CD8-positive, alpha-beta memory T cell (primary cell): ENCODE results near the gene RCBTB2. TPM values are rescaled to one million over a fixed set of nuclear protein-coding genes. Genes with fewer than 3 reads are reported as not detected.
A peak's percentile ranks its signal among the peaks of the same experiment; 100 is the strongest.

Source experiments
- CTCF ChIA-PET: fragments of 350-600 bp; sonication (Branson Sonifier 250); formaldehyde crosslinking; loops from one replicate; lab custom pipeline; 2021; ENCODE audit warnings: antibody characterized with exemption; lab: Charles Lee
- POLR2A ChIA-PET: fragments of 350-600 bp; sonication (Branson Sonifier 250); formaldehyde crosslinking; loops from one replicate; lab custom pipeline; 2021; ENCODE audit warnings: antibody characterized with exemption; lab: Charles Lee
- DNase-seq, 5 donors: peaks; one replicate each; pipeline versions ENCODE4 v3.0.0 to v3.0.0-alpha.2; 2020 to 2022; ENCODE audit warnings: mixed read lengths in 1 of 5
- H3K27ac ChIP-seq: one replicate; pipeline ENCODE4 v1.7.0; 2013; ENCODE audit warnings: low read depth, mild to moderate bottlenecking, low read length, moderate library complexity
- H3K27me3 ChIP-seq: 2 replicates; pipeline ENCODE4 v1.7.0; 2013; ENCODE audit warnings: low read length, mild to moderate bottlenecking; ENCODE audit not compliant: insufficient read depth, poor library complexity, severe bottlenecking
- H3K36me3 ChIP-seq: 2 replicates; pipeline ENCODE4 v1.7.0; 2013; ENCODE audit warnings: mild to moderate bottlenecking, low read length, moderate library complexity; ENCODE audit not compliant: insufficient read depth
- H3K4me1 ChIP-seq: 2 replicates; pipeline ENCODE4 v1.7.0; 2013; ENCODE audit warnings: mild to moderate bottlenecking, low read length, moderate library complexity; ENCODE audit not compliant: insufficient read depth
- H3K4me3 ChIP-seq: 2 replicates; pipeline ENCODE4 v1.7.0; 2013; ENCODE audit warnings: mild to moderate bottlenecking, low read length
- H3K9me3 ChIP-seq: 2 replicates; pipeline ENCODE4 v1.7.0; 2013; ENCODE audit warnings: mild to moderate bottlenecking, low read length
- H3K27ac Mint-ChIP-seq, 8 donors: one replicate each; pipeline ENCODE4 v1.8.0; 2020 to 2021; ENCODE audit warnings: mixed read lengths in 8 of 8, mild to moderate bottlenecking in 6 of 8, inconsistent platforms in 3 of 8, moderate library complexity in 3 of 8
- H3K27me3 Mint-ChIP-seq, 2 donors: one replicate each; pipeline ENCODE4 v1.8.0; 2020 to 2021; ENCODE audit warnings: mixed read lengths in 2 of 2, mild to moderate bottlenecking in 1 of 2, moderate library complexity in 1 of 2
- H3K36me3 Mint-ChIP-seq, 3 donors: one replicate each; pipeline ENCODE4 v1.8.0; 2020 to 2021; ENCODE audit warnings: mixed read lengths in 3 of 3, inconsistent platforms in 1 of 3, mild to moderate bottlenecking in 1 of 3
- H3K4me1 Mint-ChIP-seq, 3 donors: one replicate each; pipeline ENCODE4 v1.8.0; 2020 to 2021; ENCODE audit warnings: mixed read lengths in 3 of 3, inconsistent platforms in 1 of 3, mild to moderate bottlenecking in 1 of 3
- H3K4me3 Mint-ChIP-seq, 7 donors: one replicate each; pipeline ENCODE4 v1.8.0; 2020 to 2021; ENCODE audit warnings: mixed read lengths in 7 of 7, mild to moderate bottlenecking in 6 of 7, moderate library complexity in 4 of 7, inconsistent platforms in 2 of 7
- H3K9me3 Mint-ChIP-seq, 5 donors: one replicate each; pipeline ENCODE4 v1.8.0; 2020 to 2022; ENCODE audit warnings: mixed read lengths in 5 of 5, mild to moderate bottlenecking in 3 of 5, moderate library complexity in 2 of 5, inconsistent platforms in 1 of 5
- polyA plus RNA-seq: library from polyadenylated mRNA; unstranded; fragments of 300-500 nt; fragmentation: Illumina TruSeq; gene quantifications from one replicate; pipeline ENCODE4 v1.2.3, GENCODE V29; 2021
- total RNA-seq, 2 experiments: library from RNA; stranded (reverse); gene quantifications; one replicate each; pipeline ENCODE4 v1.2.3, GENCODE V29; 2021

The RCBTB2 gene
- total and polyA plus RNA-seq, 3 experiments from 2014 or later = 5.4 to 23.4 (median 6.5) TPM

- ChIA-PET CTCF (no interaction called here), POLR2A (interaction anchor here (0.6 kb wide), 1 partner anchor 22 kb away, joined by 3 read pairs; no protein-coding TSS in a partner anchor)
- Mint-ChIP-seq H3K4me1 (peaks cover 17 to 43% (median 37%) of the 10 kb centered on the region in 3 donors), H3K9me3 (no peaks in the 10 kb centered on the region), H3K36me3 (peaks cover 4 to 19% (median 16%) of the 10 kb centered on the region in 3 donors), H3K27me3 (peaks cover 0 to 2% of the 10 kb centered on the region in 2 donors), H3K4me3 (peak overlapping the region in 1 of 7 donors; percentile 17), H3K27ac (peak overlapping the region in 1 of 8 donors; percentile 43)
- Histone ChIP-seq H3K4me1 (peaks cover 17% of the 10 kb centered on the region), H3K27ac (no peak overlapping the region), H3K27me3 (no peaks in the 10 kb centered on the region), H3K9me3 (no peaks in the 10 kb centered on the region), H3K4me3 (no peak overlapping the region), H3K36me3 (no peaks in the 10 kb centered on the region)
- no peak for DNase-seq
These were observed 22.2 kb downstream of the RCBTB2 start for GRCh38 chr13:48510698-48511097.

GRCh38 chr13:48508011-48508410, 24.9 kb downstream of the RCBTB2 start:
- Mint-ChIP-seq H3K27me3 (peaks cover 0 to 2% of the 10 kb centered on the region in 2 donors), H3K4me1 (peaks cover 37 to 68% (median 62%) of the 10 kb centered on the region in 3 donors), H3K9me3 (no peaks in the 10 kb centered on the region), H3K36me3 (peaks cover 0 to 15% (median 11%) of the 10 kb centered on the region in 3 donors), H3K27ac (peak overlapping the region in 1 of 8 donors; percentile 96), H3K4me3 (no peak overlapping the region)
- no peak for DNase-seq
- H3K9me3 ChIP-seq = no peaks in the 10 kb centered on the region
- ChIA-PET CTCF (interaction anchor here (0.9 kb wide), 1 partner anchor 13 kb away, joined by 3 read pairs; no protein-coding TSS in a partner anchor), POLR2A (no interaction called here)
- no peak overlapping the region for H3K27ac ChIP-seq
- peaks cover 39% of the 10 kb centered on the region for H3K4me1 ChIP-seq
- no peaks in the 10 kb centered on the region for H3K36me3 ChIP-seq
- H3K27me3 ChIP-seq = no peaks in the 10 kb centered on the region
- H3K4me3 ChIP-seq = no peak overlapping the region

GRCh38 chr13:48507021-48507420, 25.9 kb downstream of the RCBTB2 start:
- Mint-ChIP-seq H3K4me3 (no peak overlapping the region), H3K27me3 (peaks cover 0 to 2% of the 10 kb centered on the region in 2 donors), H3K36me3 (peaks cover 0 to 11% (median 10%) of the 10 kb centered on the region in 3 donors), H3K4me1 (peaks cover 38 to 66% (median 63%) of the 10 kb centered on the region in 3 donors), H3K9me3 (no peaks in the 10 kb centered on the region), H3K27ac (peak overlapping the region in 5 of 8 donors; percentile 32 to 96 (median 92))
- no peak overlapping the region for H3K27ac ChIP-seq
- H3K9me3 ChIP-seq = no peaks in the 10 kb centered on the region
- H3K4me1 ChIP-seq = peaks cover 39% of the 10 kb centered on the region
- no peak for DNase-seq
- no peaks in the 10 kb centered on the region for H3K36me3 ChIP-seq
- no peaks in the 10 kb centered on the region for H3K27me3 ChIP-seq
- POLR2A ChIA-PET = no interaction called here
- H3K4me3 ChIP-seq = no peak overlapping the region
- CTCF ChIA-PET = interaction anchor here (0.5 to 0.9 kb wide), 2 partner anchors 14 to 97 kb away, joined by 3 to 4 read pairs; no protein-coding TSS in a partner anchor

GRCh38 chr13:48506092-48506701, 26.7 kb downstream of the RCBTB2 start:
- H3K4me3 Mint-ChIP-seq = peak overlapping the region; percentile 20 to 78 (median 74)
- H3K27me3 Mint-ChIP-seq = peaks cover 0 to 2% of the 10 kb centered on the region in 2 donors
- H3K27ac Mint-ChIP-seq = peak overlapping the region; percentile 79 to 96 (median 92)
- no peak for DNase-seq
- H3K9me3 ChIP-seq = no peaks in the 10 kb centered on the region
- peaks cover 42 to 70% (median 68%) of the 10 kb centered on the region in 3 donors for H3K4me1 Mint-ChIP-seq
- H3K36me3 ChIP-seq = no peaks in the 10 kb centered on the region
- no peak overlapping the region for H3K27ac ChIP-seq
- no peaks in the 10 kb centered on the region for H3K9me3 Mint-ChIP-seq
- peaks cover 39% of the 10 kb centered on the region for H3K4me1 ChIP-seq
- H3K36me3 Mint-ChIP-seq = peaks cover 0 to 3% (median 3%) of the 10 kb centered on the region in 3 donors
- H3K27me3 ChIP-seq = no peaks in the 10 kb centered on the region
- peak overlapping the region; percentile 46 for H3K4me3 ChIP-seq
- POLR2A ChIA-PET = interaction anchor here (0.7 to 1.7 kb wide), 8 partner anchors 12 to 80 kb away, joined by 3 to 27 read pairs (median 4); partner anchors contain the start of gene RCBTB2
- CTCF ChIA-PET = interaction anchor here (0.8 to 1.9 kb wide), 8 partner anchors 12 to 140 kb away, joined by 3 to 7 read pairs (median 3); no protein-coding TSS in a partner anchor

- peak overlapping the region; percentile 36 for H3K27ac ChIP-seq
- H3K36me3 ChIP-seq = no peaks in the 10 kb centered on the region
- peak; percentile 18 to 78 (median 73) for DNase-seq
- CTCF ChIA-PET = interaction anchor here (0.8 to 1.9 kb wide), 12 partner anchors 12 to 139 kb away, joined by 3 to 7 read pairs (median 4); partner anchors contain the start of gene RCBTB2
- H3K4me3 Mint-ChIP-seq = peak overlapping the region; percentile 20 to 78 (median 74)
- peaks cover 0 to 4% (median 1%) of the 10 kb centered on the region in 3 donors for H3K36me3 Mint-ChIP-seq
- peaks cover 39% of the 10 kb centered on the region for H3K4me1 ChIP-seq
- H3K4me3 ChIP-seq = peak overlapping the region; percentile 46
- H3K27me3 ChIP-seq = no peaks in the 10 kb centered on the region
- H3K9me3 ChIP-seq = no peaks in the 10 kb centered on the region
- POLR2A ChIA-PET = interaction anchor here (0.7 to 1.7 kb wide), 8 partner anchors 12 to 80 kb away, joined by 3 to 27 read pairs (median 4); partner anchors contain the start of gene RCBTB2
- H3K4me1 Mint-ChIP-seq = peaks cover 47 to 73% (median 71%) of the 10 kb centered on the region in 3 donors
- peaks cover 0 to 2% of the 10 kb centered on the region in 2 donors for H3K27me3 Mint-ChIP-seq
- H3K9me3 Mint-ChIP-seq = no peaks in the 10 kb centered on the region
- peak overlapping the region; percentile 79 to 96 (median 94) for H3K27ac Mint-ChIP-seq
These were observed 27.2 kb downstream of the RCBTB2 start for GRCh38 chr13:48505597-48506091.

- peaks cover 46 to 70% (median 67%) of the 10 kb centered on the region in 3 donors for H3K4me1 Mint-ChIP-seq
- POLR2A ChIA-PET = interaction anchor here (0.6 to 1.7 kb wide), 6 partner anchors 12 to 75 kb away, joined by 3 to 27 read pairs (median 5); partner anchors contain the start of gene RCBTB2
- Histone ChIP-seq H3K27ac (peak overlapping the region; percentile 36), H3K9me3 (no peaks in the 10 kb centered on the region), H3K36me3 (no peaks in the 10 kb centered on the region), H3K4me3 (peak overlapping the region; percentile 42), H3K27me3 (no peaks in the 10 kb centered on the region), H3K4me1 (peaks cover 39% of the 10 kb centered on the region)
- peaks cover 0 to 3% (median 0%) of the 10 kb centered on the region in 3 donors for H3K36me3 Mint-ChIP-seq
- no peaks in the 10 kb centered on the region for H3K9me3 Mint-ChIP-seq
- CTCF ChIA-PET = interaction anchor here (0.9 to 1.9 kb wide), 12 partner anchors 11 to 171 kb away, joined by 3 to 7 read pairs (median 4); partner anchors contain the start of gene RCBTB2
- peak in 2 of 5 donors; percentile 42 to 69 for DNase-seq
- peak overlapping the region; percentile 79 to 96 (median 94) for H3K27ac Mint-ChIP-seq
- H3K27me3 Mint-ChIP-seq = no peaks in the 10 kb centered on the region
- H3K4me3 Mint-ChIP-seq = peak overlapping the region; percentile 20 to 78 (median 74)
These were observed 27.9 kb downstream of the RCBTB2 start for GRCh38 chr13:48505012-48505411.

GRCh38 chr13:48504606-48505005, 28.3 kb downstream of the RCBTB2 start:
- Histone ChIP-seq H3K36me3 (no peaks in the 10 kb centered on the region), H3K4me1 (peaks cover 39% of the 10 kb centered on the region), H3K4me3 (peak overlapping the region; percentile 42), H3K27ac (no peak overlapping the region), H3K9me3 (no peaks in the 10 kb centered on the region), H3K27me3 (no peaks in the 10 kb centered on the region)
- POLR2A ChIA-PET = interaction anchor here (0.6 to 1.7 kb wide), 3 partner anchors 28 to 76 kb away, joined by 3 to 27 read pairs (median 3); partner anchors contain the start of gene RCBTB2
- Mint-ChIP-seq H3K4me3 (peak overlapping the region in 3 of 7 donors; percentile 30 to 77 (median 62)), H3K4me1 (peaks cover 44 to 67% (median 64%) of the 10 kb centered on the region in 3 donors), H3K36me3 (peaks cover 0 to 2% (median 0%) of the 10 kb centered on the region in 3 donors), H3K9me3 (no peaks in the 10 kb centered on the region), H3K27me3 (no peaks in the 10 kb centered on the region), H3K27ac (peak overlapping the region; percentile 1 to 96 (median 79))
- no peak for DNase-seq
- CTCF ChIA-PET = interaction anchor here (0.9 to 1.9 kb wide), 10 partner anchors 11 to 171 kb away, joined by 3 to 7 read pairs (median 5); partner anchors contain the start of gene RCBTB2
